ENCODE measurements around the gene TCEA3.

TCEA3 gene

GRCh38 chr1:23362218-23362713 is 62.3 kb downstream of the TCEA3 start:
- no peak for DNase-seq

GRCh38 chr1:23358310-23358875 is 66.2 kb downstream of the TCEA3 start:
- DNase-seq = no peak

- DNase-seq = no peak
These were observed 67.2 kb downstream of the TCEA3 start for GRCh38 chr1:23357138-23357908.

DNA sequence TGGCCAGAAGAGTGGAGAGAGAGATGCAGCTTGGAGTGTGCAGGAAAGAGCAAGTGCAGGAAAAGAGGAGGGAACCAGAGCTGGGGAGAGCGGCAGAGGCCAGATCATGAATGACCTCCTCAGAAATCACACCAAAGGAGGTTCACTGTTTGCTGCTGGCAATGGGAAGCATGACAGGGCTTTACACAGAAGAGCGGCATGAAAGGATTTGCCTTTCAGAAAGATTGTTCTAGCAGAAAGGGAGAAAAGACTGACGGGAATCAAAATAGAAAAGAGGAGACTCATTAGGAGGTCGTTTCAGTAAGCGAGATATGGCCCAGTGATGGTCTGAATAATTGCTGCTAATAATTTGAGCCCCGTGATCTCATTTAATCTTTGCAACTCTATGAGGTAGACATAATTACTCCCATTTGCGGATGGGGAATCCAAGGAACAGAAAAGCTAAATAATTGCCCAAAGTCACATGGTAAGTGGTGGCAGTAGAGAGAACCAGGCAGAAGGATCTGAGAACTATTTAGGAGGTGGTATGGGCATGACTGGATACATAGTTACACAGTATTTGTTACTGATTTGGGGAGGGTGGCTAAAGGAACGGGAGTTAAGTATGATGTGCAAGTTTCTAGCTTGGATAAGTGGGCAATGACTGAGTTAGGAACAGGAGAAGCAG is 67.9 kb downstream of the TCEA3 start:
- no peak for DNase-seq

GRCh38 chr1:23354245-23354644 is 70.3 kb downstream of the TCEA3 start:
- peak; percentile 32 to 42 for DNase-seq

- DNase-seq = no peak
These were observed 72.4 kb downstream of the TCEA3 start for GRCh38 chr1:23352096-23352695.

GRCh38 chr1:23345920-23346319 is 78.6 kb downstream of the TCEA3 start:
- no peak for DNase-seq

GRCh38 chr1:23344987-23345472 is 79.5 kb downstream of the TCEA3 start:
- peak in 1 of 2 experiments; percentile 58 for DNase-seq

GRCh38 chr1:23344111-23344986 is 80.2 kb downstream of the TCEA3 start, which contains the start of gene HNRNPR:
Gene HNRNPR, minus strand, starts transcription at chr1:23344284. Its CDS starts 3,276 bp downstream, at chr1:23341008.
- DNase-seq = peak; percentile 99 to 100

GRCh38 chr1:23343221-23344110 is 81.1 kb downstream of the TCEA3 start:
- DNase-seq = peak; percentile 36

GRCh38 chr1:23341931-23342692 is 82.4 kb downstream of the TCEA3 start:
- DNase-seq = no peak

DNA sequence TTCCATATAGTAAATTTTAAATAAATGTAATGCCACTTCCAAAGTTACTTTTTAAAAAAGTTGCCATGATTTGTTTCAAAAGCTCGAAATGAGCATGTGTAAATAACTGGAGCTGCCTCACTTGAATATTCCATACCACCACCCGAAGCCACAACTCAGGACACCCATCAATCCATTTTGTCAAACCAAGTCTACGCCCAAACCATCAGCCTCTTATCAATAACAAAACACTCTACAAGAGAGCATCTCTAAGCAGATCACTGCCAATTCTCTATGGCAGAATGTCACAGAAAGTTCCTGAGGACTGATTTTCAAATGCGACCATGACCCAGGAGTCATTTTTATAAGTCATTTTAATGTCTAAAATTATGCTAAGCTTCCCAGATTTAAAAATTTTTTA is 84.9 kb downstream of the TCEA3 start:
- no peak for DNase-seq

GRCh38 chr1:23337869-23338268 is 86.7 kb downstream of the TCEA3 start:
- DNase-seq = no peak

GRCh38 chr1:23331713-23332112 is 92.8 kb downstream of the TCEA3 start:
- DNase-seq = no peak

All from Kasumi-1 (cell line).